ENCODE results near the gene SOX2.

DNA sequence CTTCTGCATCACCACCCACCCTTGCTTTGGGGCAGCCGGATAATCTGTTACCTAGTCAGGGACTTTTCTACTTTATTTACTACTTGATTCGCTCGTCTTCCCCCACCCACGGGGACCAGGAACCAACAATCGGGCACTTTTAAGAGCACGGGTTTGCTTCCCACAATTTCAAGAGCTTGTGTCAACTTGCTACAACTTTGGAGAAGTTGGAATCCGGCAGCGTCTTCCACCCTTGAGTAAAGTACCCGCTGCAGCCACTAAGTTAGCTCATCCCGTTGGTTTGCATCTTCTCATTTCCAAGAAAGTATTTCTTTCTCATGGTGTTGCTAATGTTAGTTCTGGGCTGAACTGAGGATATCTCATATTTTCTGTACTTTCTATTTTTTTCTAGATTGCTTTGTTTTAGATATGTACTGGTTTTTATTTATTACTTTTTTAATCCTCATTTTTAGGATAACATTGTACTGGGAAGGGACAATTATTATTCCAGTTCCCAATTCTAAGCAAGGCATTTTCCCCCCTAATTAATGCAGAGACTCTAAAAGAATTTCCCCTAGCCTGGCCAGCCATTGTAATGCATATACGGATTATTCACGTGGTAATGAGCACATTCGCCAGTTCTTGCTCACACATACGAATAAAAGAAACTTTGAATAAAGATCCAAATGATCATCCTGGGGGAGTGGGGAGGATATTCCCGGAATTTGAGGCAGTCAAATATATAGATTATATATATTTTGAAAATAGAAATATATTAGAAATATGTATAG lies 4.0 kb downstream of the SOX2 start:
- TF ChIP-seq CTCF (IDR thresholded peaks at IDR 0.05): no peak
- no peak for TF ChIP-seq POLR2A (IDR thresholded peaks at IDR 0.05)
